Neural cell (in vitro differentiated cells): Measurements from ENCODE around the gene ITPR3. TPM values are rescaled to one million over a fixed set of nuclear protein-coding genes. Genes with fewer than 3 reads are reported as not detected.

Experiments used
- H2AFZ ChIP-seq: fragments of 200-600, 300-800 bp; sonication (generic), shearing (Covaris generic); 2 replicates; pipeline ENCODE4 v1.6.0; 2014; ENCODE audit warnings: low read depth, mild to moderate bottlenecking, antibody characterized with exemption, low read length, moderate library complexity
- H3F3A ChIP-seq: fragments of 200-600 bp; shearing (Covaris generic); 2 replicates; pipeline ENCODE4 v1.6.1; 2016; ENCODE audit warnings: mild to moderate bottlenecking, moderate library complexity, mixed read lengths, antibody characterized with exemption, low read length; ENCODE audit not compliant: insufficient read depth, poor library complexity, severe bottlenecking
- H3K27ac ChIP-seq: fragments of 200-600, 300-800 bp; sonication (generic), shearing (Covaris generic); 2 replicates; pipeline ENCODE4 v1.5.1; 2014; ENCODE audit warnings: mild to moderate bottlenecking, low read length, moderate library complexity
- H3K27me3 ChIP-seq: fragments of 300-800, 200-600 bp; sonication (generic), shearing (Covaris generic); 2 replicates; pipeline ENCODE4 v1.6.0; 2014; ENCODE audit warnings: mild to moderate bottlenecking, low read depth, low read length, moderate library complexity; ENCODE audit not compliant: insufficient read depth
- H3K36me3 ChIP-seq: fragments of 300-800, 200-600 bp; sonication (generic), shearing (Covaris generic); 2 replicates; pipeline ENCODE4 v1.5.1; 2014; ENCODE audit warnings: mild to moderate bottlenecking, antibody characterized with exemption, low read length, moderate library complexity; ENCODE audit not compliant: insufficient read depth
- H3K4me2 ChIP-seq: fragments of 300-800, 200-600 bp; sonication (generic), shearing (Covaris generic); 2 replicates; pipeline ENCODE4 v1.6.0; 2014; ENCODE audit warnings: mild to moderate bottlenecking, low read length
- H3K4me3 ChIP-seq: fragments of 300-800, 200-600 bp; sonication (generic), shearing (Covaris generic); 2 replicates; pipeline ENCODE4 v1.5.1; 2014; ENCODE audit warnings: mild to moderate bottlenecking, low read length, moderate library complexity
- H3K79me2 ChIP-seq: fragments of 200-600 bp; shearing (Covaris generic); replicated peaks from 2 replicates; pipeline ENCODE4 v1.6.0; 2014; ENCODE audit warnings: mild to moderate bottlenecking, low read length, moderate library complexity; ENCODE audit not compliant: insufficient read depth
- H3K9ac ChIP-seq: fragments of 300-800, 200-600 bp; sonication (generic), shearing (Covaris generic); 2 replicates; pipeline ENCODE4 v1.6.1; 2016; ENCODE audit warnings: mild to moderate bottlenecking, low read length, mixed read lengths
- H3K9me2 ChIP-seq: fragments of 200-600 bp; shearing (Covaris generic); 2 replicates; pipeline ENCODE4 v1.6.1; 2016; ENCODE audit warnings: mild to moderate bottlenecking, low read length, mixed read lengths; ENCODE audit not compliant: insufficient read depth
- H3K9me3 ChIP-seq: fragments of 200-600, 300-800 bp; sonication (generic), shearing (Covaris generic); 2 replicates; pipeline ENCODE4 v1.6.1; 2016; ENCODE audit warnings: mild to moderate bottlenecking, mixed run types, low read length, moderate library complexity, mixed read lengths
- H4K20me1 ChIP-seq: fragments of 200-600 bp; shearing (Covaris generic); 2 replicates; pipeline ENCODE4 v1.6.1; 2016; ENCODE audit warnings: mild to moderate bottlenecking, mixed run types; ENCODE audit not compliant: insufficient read depth
- CTCF ChIP-seq: fragments of 450-650 bp; IDR thresholded peaks from 2 replicates; pipeline ENCODE4 v1.5.1; 2014; ENCODE audit warnings: antibody characterized with exemption, mild to moderate bottlenecking, moderate library complexity; ENCODE audit not compliant: poor library complexity, severe bottlenecking
- EP300 ChIP-seq: fragments of 450-650 bp; conservative IDR thresholded peaks from 2 replicates; pipeline ENCODE4 v1.6.1; 2014; ENCODE audit warnings: antibody characterized with exemption, mild to moderate bottlenecking, moderate library complexity; ENCODE audit not compliant: poor library complexity, severe bottlenecking
- EZH2 ChIP-seq: fragments of 200-600, 300-800 bp; shearing (Covaris generic), sonication (generic); IDR thresholded peaks from 2 replicates; pipeline ENCODE4 v1.6.1; 2014; ENCODE audit warnings: antibody characterized with exemption, low read length, borderline replicate concordance, mild to moderate bottlenecking; ENCODE audit not compliant: insufficient read depth, poor library complexity, severe bottlenecking
- MXI1 ChIP-seq: fragments of 450-650 bp; conservative IDR thresholded peaks from 2 replicates; pipeline ENCODE4 v1.6.1; 2014; ENCODE audit warnings: antibody characterized with exemption, mild to moderate bottlenecking; ENCODE audit not compliant: poor library complexity, severe bottlenecking
- POLR2AphosphoS5 ChIP-seq: IDR thresholded peaks from 2 replicates; pipeline ENCODE4 v1.6.1; 2012
- RAD21 ChIP-seq: fragments of 450-650 bp; conservative IDR thresholded peaks from 2 replicates; pipeline ENCODE4 v1.6.1; 2014; ENCODE audit warnings: antibody characterized with exemption, mild to moderate bottlenecking, moderate library complexity
- REST ChIP-seq: IDR thresholded peaks from 2 replicates; pipeline ENCODE4 v1.6.1; 2012; ENCODE audit warnings: borderline replicate concordance
- SMC3 ChIP-seq: fragments of 450-650 bp; conservative IDR thresholded peaks from 2 replicates; pipeline ENCODE4 v1.6.1; 2014; ENCODE audit warnings: antibody characterized with exemption, mild to moderate bottlenecking, moderate library complexity; ENCODE audit not compliant: poor library complexity
- TAF1 ChIP-seq: IDR thresholded peaks from 2 replicates; pipeline ENCODE4 v1.6.1; 2012; ENCODE audit warnings: low read depth
- polyA plus RNA-seq: library from polyadenylated mRNA; depleted of rRNA; stranded (reverse); fragments of >200 nt; gene quantifications from 2 replicates; pipeline ENCODE4 v1.2.3, GENCODE V29; 2014

Gene ITPR3
- polyA plus RNA-seq, 1 donor from 2014 or later: 0.11 TPM

GRCh38 chr6:33710296-33711121 lies 89.4 kb downstream of the ITPR3 start:
- Histone ChIP-seq H3K27ac (peak overlapping the region; percentile 93), H2AFZ (peak overlapping the region; percentile 94), H3K4me3 (peak overlapping the region; percentile 87), H3K4me2 (peak overlapping the region; percentile 32), H3K9me2 (no peaks in the 10 kb centered on the region), H3K27me3 (no peaks in the 10 kb centered on the region), H3K9me3 (no peaks in the 10 kb centered on the region), H3K9ac (peak overlapping the region; percentile 92), H4K20me1 (no peaks in the 10 kb centered on the region), H3K79me2 (peaks cover 7% of the 10 kb centered on the region), H3F3A (no peaks in the 10 kb centered on the region), H3K36me3 (no peaks in the 10 kb centered on the region)
- TF ChIP-seq POLR2AphosphoS5 (no peak), REST (no peak), CTCF (no peak), SMC3 (no peak), RAD21 (no peak), TAF1 (no peak), MXI1 (no peak), EZH2 (no peak), EP300 (no peak)

GRCh38 chr6:33711140-33712129 lies 90.3 kb downstream of the ITPR3 start, which contains the start of gene UQCC2:
UQCC2 (minus strand) TSS chr6:33711700; CDS start chr6:33711686, 14 bp downstream.
- peak within 1 kb of the TSS; percentile 87 for H3K4me3 ChIP-seq

More at GRCh38 chr6:33711140-33712129, 90.3 kb downstream of the ITPR3 start, which contains the start of gene UQCC2:
- H3K27me3 ChIP-seq: no peaks in the 10 kb centered on the region
- H3K36me3 ChIP-seq: no peaks in the 10 kb centered on the region
- peaks cover 7% of the 10 kb centered on the region for H3K79me2 ChIP-seq
- TF ChIP-seq CTCF (peak; percentile 98), MXI1 (peak; percentile 94), EP300 (peak; percentile 67), EZH2 (no peak), RAD21 (peak; percentile 93), SMC3 (peak; percentile 88), POLR2AphosphoS5 (peak; percentile 97), REST (peak; percentile 96), TAF1 (peak; percentile 99)
- peak within 1 kb of the TSS; percentile 92 for H3K9ac ChIP-seq
- H3K4me2 ChIP-seq: peak within 1 kb of the TSS; percentile 67
- no peaks in the 10 kb centered on the region for H3K9me3 ChIP-seq
- H3K9me2 ChIP-seq: no peaks in the 10 kb centered on the region
- no peaks in the 10 kb centered on the region for H3F3A ChIP-seq
- no peaks in the 10 kb centered on the region for H4K20me1 ChIP-seq
- H2AFZ ChIP-seq: peak within 1 kb of the TSS; percentile 94
- peak within 1 kb of the TSS; percentile 93 for H3K27ac ChIP-seq
